Stimulated activated CD4-positive, alpha-beta T cell treated with anti-CD3 and anti-CD28 coated beads, Interleukin-4, amount 100 ng/mL, for 1 hour (primary cell): Measurements from ENCODE around the gene NPIPA3.
"Not testable (repeated sequence)": the region's sequence is repeated elsewhere in the genome, so short reads cannot be mapped to it uniquely, and the experiment has no call there.

Experiments used
- DNase-seq: peaks from one replicate; pipeline ENCODE4 v3.0.0-alpha.2; 2020

Gene NPIPA3

DNA sequence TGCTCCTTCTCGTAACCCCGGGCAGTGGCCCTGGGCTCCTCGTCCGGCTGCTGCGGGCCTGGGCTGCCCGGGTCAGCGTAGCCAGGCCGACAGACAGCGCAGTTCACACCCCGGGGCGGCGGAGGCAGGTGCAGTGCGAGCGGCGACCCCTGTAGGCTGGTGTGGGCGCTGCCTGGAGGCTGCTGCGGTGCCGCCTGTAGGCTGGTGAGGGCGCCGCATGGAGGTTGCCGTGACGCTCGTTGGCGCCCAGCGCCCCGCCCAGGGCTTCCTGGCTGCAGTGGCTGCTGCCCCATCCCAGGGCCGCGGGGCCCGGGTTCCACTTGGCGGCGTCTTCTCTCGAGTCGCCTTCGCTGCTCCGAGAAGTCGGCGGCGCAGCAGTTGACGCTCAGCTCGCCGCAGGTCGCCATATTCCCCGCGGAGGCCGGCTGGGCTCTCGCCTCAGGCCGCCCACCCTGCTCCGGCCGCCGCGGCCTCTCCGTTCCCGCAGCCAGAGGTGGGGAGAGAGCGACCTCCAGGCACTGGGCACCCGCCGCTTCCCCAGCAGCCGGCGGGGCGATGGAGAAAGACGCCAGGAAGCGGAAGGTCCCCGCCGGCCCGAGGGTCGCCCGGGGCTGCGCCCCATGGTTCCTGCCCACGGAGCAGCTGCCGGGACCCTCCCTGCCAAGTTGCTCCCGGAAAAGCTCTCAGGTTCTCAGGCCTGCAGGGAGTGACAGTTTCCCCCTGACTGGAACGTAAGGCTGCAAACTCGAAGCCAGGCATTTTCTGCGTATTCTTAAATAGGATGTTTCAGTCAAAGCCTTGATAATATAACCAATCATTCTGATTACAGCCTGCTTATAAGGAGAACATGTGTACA lies 39.3 kb downstream of the NPIPA3 start, which contains the start of gene NPIPA2:
TSS of gene NPIPA2 (plus strand) at position 261 of the 856 bp plus-strand sequence. CDS start 5,533 bp downstream, outside the sequence.
- DNase-seq = not testable (repeated sequence)

DNA sequence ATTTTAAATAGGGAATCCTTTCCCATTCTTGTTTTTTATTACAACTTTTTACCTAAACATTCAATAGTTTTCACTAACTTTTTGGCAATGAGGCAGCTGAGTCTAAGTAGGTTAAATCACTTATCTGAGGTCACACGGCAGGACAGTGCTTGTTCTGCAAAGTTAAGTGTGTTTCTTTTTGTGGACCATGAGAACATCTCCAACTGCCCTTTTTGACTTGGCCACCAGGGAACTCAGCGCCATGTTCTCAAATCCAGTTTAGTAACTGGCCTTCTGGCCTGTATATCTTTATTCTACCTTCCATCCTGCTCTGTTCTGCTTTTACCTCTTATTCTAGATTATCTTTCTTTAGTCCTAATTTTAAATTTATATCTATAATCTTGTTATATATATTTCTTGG lies 70.4 kb downstream of the NPIPA3 start:
- DNase-seq = not testable (repeated sequence)

DNA sequence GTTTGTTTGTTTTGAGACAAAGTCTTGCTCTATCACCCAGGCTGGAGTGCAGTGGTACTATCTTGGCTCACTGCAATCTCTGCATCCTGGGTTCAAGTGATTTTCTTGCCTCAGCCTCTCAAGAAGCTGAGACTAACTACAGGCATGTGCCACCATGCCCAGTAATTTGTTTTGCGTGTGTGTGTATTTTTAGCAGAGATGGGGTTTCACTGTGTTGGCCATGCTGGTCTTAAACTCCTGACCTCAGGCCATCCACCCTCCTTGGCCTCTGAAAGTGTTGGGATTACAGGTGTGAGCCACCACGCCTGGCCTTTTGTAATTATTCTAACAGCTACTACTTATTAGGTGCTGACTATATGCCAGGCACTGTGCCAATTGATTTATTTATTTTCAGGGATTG lies 72.4 kb downstream of the NPIPA3 start:
- DNase-seq = not testable (repeated sequence)
